ENCODE results near the gene NHERF2. TPM values are rescaled to one million over a fixed set of nuclear protein-coding genes. Genes with fewer than 3 reads are reported as not detected.

Gene NHERF2
- total RNA-seq, 3 donors from 2014 or later: 54.5 to 65.4 (median 60.0) TPM

DNA sequence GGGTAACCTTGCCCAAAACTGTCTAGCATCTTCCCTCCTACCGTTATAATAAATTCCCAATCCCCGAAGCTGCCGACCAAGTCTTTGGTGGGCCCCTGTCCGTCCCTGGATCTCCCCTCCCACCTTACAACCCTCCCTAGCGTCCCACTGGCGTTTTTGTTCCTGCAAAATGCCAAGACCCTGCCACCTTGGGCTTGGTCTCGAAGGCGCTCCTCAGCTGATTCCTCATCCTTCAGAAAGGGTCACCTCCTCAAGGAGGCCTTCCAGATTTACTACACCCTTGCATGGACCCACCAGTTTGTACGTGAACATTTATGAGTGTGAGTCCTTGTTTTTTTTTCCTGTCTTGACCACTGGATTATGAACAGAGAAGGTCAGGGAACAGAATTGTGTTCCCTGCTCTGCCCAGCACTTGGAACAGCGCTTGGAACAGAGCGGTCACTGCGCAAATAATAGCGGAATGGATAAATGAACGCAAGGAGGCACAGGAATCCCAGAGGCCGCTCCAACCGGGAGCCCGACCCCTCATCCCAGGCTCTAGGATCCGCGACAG lies 43.6 kb upstream of the NHERF2 start:
- intact Hi-C loops (cut with DNase I, micrococcal nuclease): no loop called here
- TF ChIP-seq, protein P1, sequence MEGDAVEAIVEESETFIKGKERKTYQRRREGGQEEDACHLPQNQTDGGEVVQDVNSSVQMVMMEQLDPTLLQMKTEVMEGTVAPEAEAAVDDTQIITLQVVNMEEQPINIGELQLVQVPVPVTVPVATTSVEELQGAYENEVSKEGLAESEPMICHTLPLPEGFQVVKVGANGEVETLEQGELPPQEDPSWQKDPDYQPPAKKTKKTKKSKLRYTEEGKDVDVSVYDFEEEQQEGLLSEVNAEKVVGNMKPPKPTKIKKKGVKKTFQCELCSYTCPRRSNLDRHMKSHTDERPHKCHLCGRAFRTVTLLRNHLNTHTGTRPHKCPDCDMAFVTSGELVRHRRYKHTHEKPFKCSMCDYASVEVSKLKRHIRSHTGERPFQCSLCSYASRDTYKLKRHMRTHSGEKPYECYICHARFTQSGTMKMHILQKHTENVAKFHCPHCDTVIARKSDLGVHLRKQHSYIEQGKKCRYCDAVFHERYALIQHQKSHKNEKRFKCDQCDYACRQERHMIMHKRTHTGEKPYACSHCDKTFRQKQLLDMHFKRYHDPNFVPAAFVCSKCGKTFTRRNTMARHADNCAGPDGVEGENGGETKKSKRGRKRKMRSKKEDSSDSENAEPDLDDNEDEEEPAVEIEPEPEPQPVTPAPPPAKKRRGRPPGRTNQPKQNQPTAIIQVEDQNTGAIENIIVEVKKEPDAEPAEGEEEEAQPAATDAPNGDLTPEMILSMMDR (IDR thresholded peaks at IDR 0.05): no peak
- ATAC-seq: no peak
- DNase-seq: no peak
- H3K36me3 ChIP-seq (ENCODE audit: low read depth): no peaks in the 10 kb centered on the region
- H3K4me1 ChIP-seq (ENCODE audit: low read depth): peaks cover 56% of the 10 kb centered on the region
- H3K4me3 ChIP-seq: no peak overlapping the region
- H3K9me3 ChIP-seq: no peaks in the 10 kb centered on the region

DNA sequence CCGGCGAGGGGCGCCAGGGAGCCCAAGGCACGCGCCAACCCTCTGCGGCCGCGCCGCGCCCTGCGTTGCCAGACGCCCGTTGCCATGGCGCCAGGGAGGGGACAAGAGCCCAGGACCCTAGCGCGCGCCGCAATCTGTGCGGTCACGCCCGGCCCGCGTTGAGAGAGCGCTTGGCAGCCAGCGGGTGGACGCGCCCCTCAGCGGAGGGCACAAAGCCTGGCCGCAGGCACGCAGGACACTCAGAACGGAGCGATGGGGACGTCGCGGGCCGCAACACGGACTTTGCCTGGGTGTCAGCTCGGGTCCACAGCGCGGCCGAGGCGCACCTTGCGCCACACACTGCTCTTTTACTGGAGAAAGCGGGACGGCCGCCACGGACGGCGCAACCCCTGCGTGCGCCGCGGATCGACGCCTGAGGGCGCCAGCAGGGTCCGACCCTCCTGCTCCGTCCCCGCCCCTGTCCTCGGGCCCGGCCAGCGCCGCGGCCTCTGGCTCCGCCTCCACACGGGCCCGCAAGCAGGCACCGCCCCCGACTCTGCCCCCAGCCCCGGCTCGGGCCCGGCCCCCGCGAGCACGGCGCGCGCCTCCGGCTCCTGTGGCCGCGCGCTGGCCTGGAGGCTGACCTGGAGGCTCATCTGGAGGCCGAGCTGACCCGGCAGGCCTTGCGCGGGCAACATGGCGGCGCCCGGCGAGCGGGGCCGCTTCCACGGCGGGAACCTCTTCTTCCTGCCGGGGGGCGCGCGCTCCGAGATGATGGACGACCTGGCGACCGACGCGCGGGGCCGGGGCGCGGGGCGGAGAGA lies 43.0 kb upstream of the NHERF2 start, which contains the start of gene GFER:
GFER (plus strand) TSS at position 650 of the 803 bp plus-strand sequence; CDS start at position 676, 26 bp downstream.
- ATAC-seq: peak; percentile 66
- Histone ChIP-seq H3K4me1 (ENCODE audit: low read depth) (peaks cover 55% of the 10 kb centered on the region), H3K4me3 (peak within 1 kb of the TSS; percentile 83), H3K36me3 (ENCODE audit: low read depth) (no peaks in the 10 kb centered on the region), H3K9me3 (no peaks in the 10 kb centered on the region)
- intact Hi-C loops (cut with DNase I, micrococcal nuclease): no loop called here
- TF ChIP-seq, protein P1 (IDR thresholded peaks at IDR 0.05): no peak
- DNase-seq: peak; percentile 89 to 96 (median 93)

DNA sequence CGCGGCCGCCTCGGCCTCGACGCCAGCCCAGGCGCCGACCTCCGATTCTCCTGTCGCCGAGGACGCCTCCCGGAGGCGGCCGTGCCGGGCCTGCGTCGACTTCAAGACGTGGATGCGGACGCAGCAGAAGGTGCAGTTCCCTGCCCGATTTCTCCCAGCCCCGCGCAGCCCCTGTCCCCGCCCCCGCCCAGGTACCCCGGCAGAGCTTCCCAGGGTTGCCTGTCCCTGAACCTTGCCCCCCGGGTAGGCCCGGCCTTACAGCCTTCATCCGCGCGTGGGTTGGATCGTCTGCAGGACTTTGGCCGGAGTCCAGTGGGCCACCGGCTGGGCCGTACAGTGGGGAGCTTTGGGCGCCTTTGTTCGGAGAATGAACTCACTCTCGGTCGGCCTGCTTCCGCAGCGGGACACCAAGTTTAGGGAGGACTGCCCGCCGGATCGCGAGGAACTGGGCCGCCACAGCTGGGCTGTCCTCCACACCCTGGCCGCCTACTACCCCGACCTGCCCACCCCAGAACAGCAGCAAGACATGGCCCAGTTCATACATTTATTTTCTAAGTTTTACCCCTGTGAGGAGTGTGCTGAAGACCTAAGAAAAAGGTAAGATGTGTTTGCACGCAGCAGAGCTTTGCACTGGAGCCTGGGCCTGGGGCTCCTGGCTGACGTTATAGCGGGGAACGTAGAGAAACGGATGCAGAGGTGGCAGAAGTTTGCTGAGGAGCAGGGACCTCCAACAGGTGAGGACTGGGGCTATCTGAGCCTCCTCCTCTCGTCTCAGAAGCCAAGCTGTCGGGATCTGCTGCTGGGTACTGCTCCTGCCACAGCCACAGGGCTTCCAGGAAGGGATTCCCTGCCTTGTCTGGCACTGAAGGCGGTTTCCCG lies 42.1 kb upstream of the NHERF2 start:
- Histone ChIP-seq H3K36me3 (ENCODE audit: low read depth) (no peaks in the 10 kb centered on the region), H3K4me3 (peak overlapping the region; percentile 83), H3K4me1 (ENCODE audit: low read depth) (peaks cover 59% of the 10 kb centered on the region), H3K9me3 (no peaks in the 10 kb centered on the region)
- ATAC-seq (peak; percentile 1), DNase-seq (peak in 2 of 3 donors; percentile 65 to 77)
- intact Hi-C loops (cut with DNase I, micrococcal nuclease): no loop called here
- TF ChIP-seq, protein P1 (IDR thresholded peaks at IDR 0.05): no peak

DNA sequence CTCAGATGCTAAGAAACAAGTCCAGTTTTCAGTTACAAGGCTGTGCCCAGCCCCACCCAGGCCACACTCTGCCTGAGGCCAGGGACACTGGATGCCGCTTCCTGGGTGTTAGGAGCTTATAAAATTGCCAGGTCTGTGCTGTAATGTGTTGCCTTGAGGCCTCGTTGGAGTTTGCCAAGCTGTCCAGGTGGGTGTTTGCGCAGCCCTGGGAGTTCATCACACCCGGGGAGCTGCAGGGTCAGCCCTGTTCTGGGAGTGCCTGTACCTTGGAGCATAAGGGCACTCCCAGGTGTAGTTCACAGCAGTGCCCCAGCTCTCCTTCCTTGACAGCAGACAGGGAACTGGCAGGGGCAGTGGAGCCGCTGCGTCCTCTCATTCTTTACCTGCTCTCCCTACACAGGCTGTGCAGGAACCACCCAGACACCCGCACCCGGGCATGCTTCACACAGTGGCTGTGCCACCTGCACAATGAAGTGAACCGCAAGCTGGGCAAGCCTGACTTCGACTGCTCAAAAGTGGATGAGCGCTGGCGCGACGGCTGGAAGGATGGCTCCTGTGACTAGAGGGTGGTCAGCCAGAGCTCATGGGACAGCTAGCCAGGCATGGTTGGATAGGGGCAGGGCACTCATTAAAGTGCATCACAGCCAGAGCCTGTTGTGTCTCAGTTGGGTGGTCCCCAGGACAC lies 41.1 kb upstream of the NHERF2 start:
- Histone ChIP-seq H3K9me3 (no peaks in the 10 kb centered on the region), H3K4me3 (no peak overlapping the region), H3K36me3 (ENCODE audit: low read depth) (no peaks in the 10 kb centered on the region), H3K4me1 (ENCODE audit: low read depth) (peaks cover 58% of the 10 kb centered on the region)
- DNase-seq (peak; percentile 72 to 83 (median 78)), ATAC-seq (peak; percentile 40)
- TF ChIP-seq, protein P1 (IDR thresholded peaks at IDR 0.05): no peak
- intact Hi-C loops (cut with DNase I, micrococcal nuclease): no loop called here

DNA sequence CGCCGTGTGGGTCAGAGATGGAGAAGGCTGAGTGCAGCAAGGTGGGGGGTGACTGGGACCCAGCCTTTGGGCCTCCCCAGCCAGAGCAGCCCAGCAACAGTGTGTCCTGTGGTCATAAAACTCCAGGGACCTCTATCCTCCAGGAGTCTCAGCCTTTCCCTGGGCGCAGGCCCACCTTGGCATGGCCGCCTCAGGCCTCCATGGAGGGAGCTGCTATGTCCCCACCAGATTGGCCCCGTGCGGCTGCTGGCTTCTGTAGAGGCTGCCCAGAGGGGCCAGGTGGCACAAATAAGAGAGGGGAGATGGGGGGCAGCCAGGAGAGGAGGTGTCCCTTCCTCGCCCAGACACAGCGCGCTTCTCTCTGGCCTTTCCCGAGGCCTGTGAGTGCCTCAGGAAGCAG lies 39.5 kb upstream of the NHERF2 start:
- ATAC-seq: no peak
- intact Hi-C loops (cut with DNase I, micrococcal nuclease): no loop called here
- TF ChIP-seq, protein P1 (IDR thresholded peaks at IDR 0.05): no peak
- peaks cover 58% of the 10 kb centered on the region for H3K4me1 ChIP-seq (ENCODE audit: low read depth)
- no peaks in the 10 kb centered on the region for H3K9me3 ChIP-seq
- no peaks in the 10 kb centered on the region for H3K36me3 ChIP-seq (ENCODE audit: low read depth)
- DNase-seq: no peak
- no peak overlapping the region for H3K4me3 ChIP-seq
